B cell (primary cell): ENCODE measurements around the gene ROBO2. TPM values are rescaled to one million over a fixed set of nuclear protein-coding genes. Genes with fewer than 3 reads are reported as not detected.

Source experiments
- ATAC-seq: fragments of 200-7000 bp; cut with Tn5 transposase; one replicate; pipeline ENCODE4 v1.10.0; 2021; ENCODE audit warnings: low read depth, mild to moderate bottlenecking, moderate number of reproducible peaks, moderate library complexity
- CTCF ChIA-PET: fragments of 350-600 bp; sonication (Branson Sonifier 250); formaldehyde crosslinking; loops from one replicate; lab custom pipeline; 2021; ENCODE audit warnings: antibody characterized with exemption, inconsistent platforms; lab: Charles Lee
- POLR2A ChIA-PET: fragments of 350-600 bp; sonication (Branson Sonifier 250); formaldehyde crosslinking; loops from one replicate; lab custom pipeline; 2021; ENCODE audit warnings: antibody characterized with exemption; lab: Charles Lee
- DNase-seq: peaks from one replicate; pipeline ENCODE4 v3.0.0; 2013
- H2AFZ ChIP-seq: 2 replicates; pipeline ENCODE4 v1.6.1; 2012; ENCODE audit warnings: mild to moderate bottlenecking, low read depth, low read length; ENCODE audit not compliant: insufficient read depth, poor library complexity, severe bottlenecking
- H3K27ac ChIP-seq, 2 donors: 1 replicate in 1 of 2; 2 replicates in 1 of 2; pipeline ENCODE4 v1.5.1; 2012 to 2013; ENCODE audit warnings: low read length in 2 of 2, mild to moderate bottlenecking in 2 of 2, moderate library complexity in 1 of 2
- H3K27me3 ChIP-seq, 4 experiments: fragments of 200-600 bp in 1 of 4; sonication (generic) in 1 of 4; replicated peaks in 1 of 4; 1 replicate in 2 of 4; 2 replicates in 2 of 4; pipeline versions ENCODE4 v1.6.1 to v1.7.0; 2013 to 2016; ENCODE audit warnings: low read length in 3 of 4, mild to moderate bottlenecking in 2 of 4, mixed read lengths in 1 of 4, moderate library complexity in 1 of 4; ENCODE audit not compliant: insufficient read depth in 4 of 4, control insufficient read depth in 3 of 4; ENCODE audit errors: control extremely low read depth in 1 of 4
- H3K36me3 ChIP-seq, 2 experiments: replicated peaks in 1 of 2; 1 replicate in 1 of 2; 2 replicates in 1 of 2; pipeline versions ENCODE4 v1.6.1 to v1.7.1; 2013; ENCODE audit warnings: low read length in 1 of 2; ENCODE audit not compliant: insufficient read depth in 2 of 2, control insufficient read depth in 1 of 2; ENCODE audit errors: control extremely low read depth in 1 of 2, extremely low read depth in 1 of 2
- H3K4me1 ChIP-seq, 2 donors: fragments of 200-600 bp in 1 of 2; sonication (generic) in 1 of 2; 1 replicate in 1 of 2; 2 replicates in 1 of 2; pipeline versions ENCODE4 v1.5.1 to v1.6.1; 2013 to 2017; ENCODE audit warnings: low read length in 2 of 2; ENCODE audit not compliant: control insufficient read depth in 2 of 2, insufficient read depth in 2 of 2
- H3K4me2 ChIP-seq: replicated peaks from 2 replicates; pipeline ENCODE3; 2012; ENCODE audit warnings: mild to moderate bottlenecking, low read depth, low read length; ENCODE audit not compliant: poor library complexity, severe bottlenecking
- H3K4me3 ChIP-seq, 5 experiments: fragments of 200-600 bp in 1 of 5; sonication (generic) in 1 of 5; 1 replicate in 3 of 5; 2 replicates in 2 of 5; pipeline versions ENCODE4 v1.5.1 to v1.7.0; 2011 to 2016; ENCODE audit warnings: low read length in 4 of 5, mild to moderate bottlenecking in 4 of 5, low read depth in 2 of 5, control low read depth in 1 of 5, moderate library complexity in 1 of 5; ENCODE audit not compliant: insufficient read depth in 1 of 5; ENCODE audit errors: control extremely low read depth in 1 of 5, extremely low read depth in 1 of 5
- H3K79me2 ChIP-seq: fragments of 200-600 bp; sonication (generic); one replicate; pipeline ENCODE4 v1.6.0; 2016; ENCODE audit warnings: low read length; ENCODE audit not compliant: control insufficient read depth, insufficient read depth
- H3K9ac ChIP-seq: fragments of 200-600 bp; sonication (generic); 2 replicates; pipeline ENCODE4 v1.6.1; 2017; ENCODE audit warnings: mild to moderate bottlenecking, low read length, moderate library complexity
- H3K9me3 ChIP-seq, 3 donors: one replicate each; pipeline versions ENCODE4 v1.6.1 to v1.7.1; 2013; ENCODE audit warnings: low read length in 2 of 3; ENCODE audit not compliant: control insufficient read depth in 2 of 3, insufficient read depth in 1 of 3; ENCODE audit errors: control extremely low read depth in 1 of 3
- H4K20me1 ChIP-seq: 2 replicates; pipeline ENCODE4 v1.6.0; 2012; ENCODE audit warnings: mild to moderate bottlenecking, low read length; ENCODE audit not compliant: insufficient read depth, control insufficient read depth, poor library complexity, severe bottlenecking
- H3K27ac Mint-ChIP-seq: one replicate; pipeline ENCODE4 v1.8.0; 2021; ENCODE audit warnings: mixed read lengths
- H3K27me3 Mint-ChIP-seq: one replicate; pipeline ENCODE4 v1.8.0; 2021; ENCODE audit warnings: mixed read lengths
- H3K4me1 Mint-ChIP-seq: one replicate; pipeline ENCODE4 v1.8.0; 2021; ENCODE audit warnings: mixed read lengths
- H3K4me3 Mint-ChIP-seq: one replicate; pipeline ENCODE4 v1.8.0; 2021; ENCODE audit warnings: mixed read lengths
- H3K9me3 Mint-ChIP-seq: one replicate; pipeline ENCODE4 v1.8.0; 2022; ENCODE audit warnings: mixed read lengths; ENCODE audit not compliant: insufficient read depth
- EZH2 ChIP-seq: IDR thresholded peaks from 2 replicates; pipeline ENCODE4 v1.6.1; 2012; ENCODE audit warnings: borderline replicate concordance, low read depth, mild to moderate bottlenecking, moderate library complexity, low read length; ENCODE audit not compliant: insufficient read depth, poor library complexity, severe bottlenecking
- WGBS: methylation state at CpG from one replicate; pipeline ENCODE4 v1.1.5; 2013; ENCODE audit warnings: missing lambda C conversion rate; ENCODE audit not compliant: insufficient coverage; 5-methylcytosine and 5-hydroxymethylcytosine counted together
- intact Hi-C: fragments of 100-400 bp; cut with micrococcal nuclease; formaldehyde crosslinking; loops from one replicate; pipeline ENCODE4 v1.10.0; 2022
- polyA plus RNA-seq: library from polyadenylated mRNA; depleted of rRNA; stranded (reverse); fragments of >200 nt; gene quantifications from 2 replicates; pipeline ENCODE4 v1.2.3, GENCODE V29; 2012
- total RNA-seq, 2 donors: library from RNA; stranded (reverse); fragments of 120-200 nt in 1 of 2; gene quantifications; 1 replicate in 1 of 2; 2 replicates in 1 of 2; pipeline versions ENCODE4 v1.2.3 to v1.2.4, GENCODE V29; 2013 to 2022
- TF ChIP-seq, protein P1 (sequence below): fragments of 200-600 bp; IDR thresholded peaks from one replicate; pipeline ENCODE4 v1.8.0; 2022; ENCODE audit warnings: antibody characterized with exemption, mild to moderate bottlenecking

Gene ROBO2
- total and polyA plus RNA-seq, 2 donors (not counting 1 experiment from before 2014, with no cell fraction given) = not detected

DNA sequence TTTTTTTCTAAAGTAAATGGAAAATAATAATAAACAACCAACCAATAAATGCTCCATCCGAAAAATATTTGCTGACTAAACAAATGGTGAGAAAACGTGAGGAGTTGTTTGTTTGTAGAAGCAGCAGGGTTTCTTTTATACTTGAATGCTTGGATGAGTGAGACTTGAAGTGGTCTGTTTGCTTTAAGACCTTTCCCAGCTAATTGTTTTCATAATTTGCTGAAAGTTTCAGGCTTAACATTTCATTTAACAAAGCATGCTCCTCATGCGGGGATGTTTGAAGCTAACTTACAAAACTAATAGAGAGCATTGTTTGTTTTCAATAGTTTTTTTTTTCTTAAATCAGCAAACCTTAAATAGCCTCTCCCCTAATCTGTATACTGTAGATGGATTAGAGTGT is 484.6 kb downstream of the ROBO2 start:
- ChIA-PET POLR2A (no interaction called here), CTCF (no interaction called here)

DNA sequence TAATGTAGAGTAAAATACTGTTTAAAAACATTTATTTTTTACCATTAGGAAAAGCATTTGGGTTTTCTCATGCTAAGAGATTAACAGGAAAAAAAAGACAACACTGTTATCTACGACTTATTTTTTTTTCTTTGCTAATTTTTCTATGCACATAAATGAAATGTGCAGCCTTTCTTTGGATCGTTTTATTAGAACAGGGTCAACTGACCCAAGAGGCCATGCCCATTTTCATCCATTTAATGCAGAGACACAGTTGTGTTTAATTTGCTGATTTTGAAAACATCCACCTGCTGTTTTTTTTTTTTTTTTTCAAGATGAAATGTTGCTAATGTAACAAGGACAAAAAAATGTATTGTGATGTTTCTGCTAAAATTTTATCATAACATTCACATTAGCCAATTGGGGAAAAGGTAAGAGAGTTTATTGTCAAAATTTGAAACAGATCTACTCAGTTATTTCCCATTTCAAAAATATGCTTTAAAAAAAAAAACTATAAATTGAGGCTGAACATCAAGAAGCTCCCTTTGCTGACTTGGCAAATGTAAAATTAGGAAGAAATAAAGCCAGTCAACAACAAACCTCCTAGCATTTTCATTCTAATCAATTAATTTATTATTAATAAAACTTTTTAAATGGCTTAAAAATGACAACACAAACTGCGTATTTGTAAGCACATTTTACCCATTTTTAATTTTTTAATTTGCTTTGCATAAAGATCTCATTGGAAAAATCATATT is 485.2 kb downstream of the ROBO2 start:
- intact Hi-C loops = no loop called here
- DNase-seq (no peak), ATAC-seq (no peak)
- no peaks in the 10 kb centered on the region for H3K79me2 ChIP-seq
- no peak overlapping the region for H3K27ac ChIP-seq
- ChIA-PET POLR2A (no interaction called here), CTCF (no interaction called here)
- H2AFZ ChIP-seq = no peak overlapping the region
- no CpG with 5 or more reads among the region's 3 CpGs for WGBS
- H3K9ac ChIP-seq = no peak overlapping the region
- no peaks in the 10 kb centered on the region for H3K4me1 ChIP-seq
- H4K20me1 ChIP-seq = no peaks in the 10 kb centered on the region
- no peaks in the 10 kb centered on the region for H3K27me3 ChIP-seq
- Mint-ChIP-seq H3K27ac (no peak overlapping the region), H3K4me3 (no peak overlapping the region), H3K9me3 (no peaks in the 10 kb centered on the region), H3K4me1 (no peaks in the 10 kb centered on the region), H3K27me3 (no peaks in the 10 kb centered on the region)
- TF ChIP-seq, protein P1, sequence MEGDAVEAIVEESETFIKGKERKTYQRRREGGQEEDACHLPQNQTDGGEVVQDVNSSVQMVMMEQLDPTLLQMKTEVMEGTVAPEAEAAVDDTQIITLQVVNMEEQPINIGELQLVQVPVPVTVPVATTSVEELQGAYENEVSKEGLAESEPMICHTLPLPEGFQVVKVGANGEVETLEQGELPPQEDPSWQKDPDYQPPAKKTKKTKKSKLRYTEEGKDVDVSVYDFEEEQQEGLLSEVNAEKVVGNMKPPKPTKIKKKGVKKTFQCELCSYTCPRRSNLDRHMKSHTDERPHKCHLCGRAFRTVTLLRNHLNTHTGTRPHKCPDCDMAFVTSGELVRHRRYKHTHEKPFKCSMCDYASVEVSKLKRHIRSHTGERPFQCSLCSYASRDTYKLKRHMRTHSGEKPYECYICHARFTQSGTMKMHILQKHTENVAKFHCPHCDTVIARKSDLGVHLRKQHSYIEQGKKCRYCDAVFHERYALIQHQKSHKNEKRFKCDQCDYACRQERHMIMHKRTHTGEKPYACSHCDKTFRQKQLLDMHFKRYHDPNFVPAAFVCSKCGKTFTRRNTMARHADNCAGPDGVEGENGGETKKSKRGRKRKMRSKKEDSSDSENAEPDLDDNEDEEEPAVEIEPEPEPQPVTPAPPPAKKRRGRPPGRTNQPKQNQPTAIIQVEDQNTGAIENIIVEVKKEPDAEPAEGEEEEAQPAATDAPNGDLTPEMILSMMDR = no peak
- no peak for TF ChIP-seq EZH2
- H3K36me3 ChIP-seq = no peaks in the 10 kb centered on the region
- no peak overlapping the region for H3K4me3 ChIP-seq
- no peaks in the 10 kb centered on the region for H3K9me3 ChIP-seq
- no peak overlapping the region for H3K4me2 ChIP-seq

More for the DNA sequence above, 484.6 kb downstream of the ROBO2 start:
- no peak overlapping the region for H3K4me2 ChIP-seq
- no peak overlapping the region for H3K4me3 ChIP-seq
- no peak overlapping the region for H2AFZ ChIP-seq
- H3K9ac ChIP-seq = no peak overlapping the region
- WGBS = no CpG with 5 or more reads among the region's 3 CpGs
- H3K27ac ChIP-seq = no peak overlapping the region
- H3K9me3 Mint-ChIP-seq = no peaks in the 10 kb centered on the region
- no peak overlapping the region for H3K27ac Mint-ChIP-seq
- ATAC-seq (no peak), DNase-seq (no peak)
- no peak overlapping the region for H3K4me3 Mint-ChIP-seq
- TF ChIP-seq EZH2 = no peak
- TF ChIP-seq, protein P1 = no peak
- intact Hi-C loops = no loop called here
- no peaks in the 10 kb centered on the region for H3K27me3 ChIP-seq
- no peaks in the 10 kb centered on the region for H3K4me1 Mint-ChIP-seq
- no peaks in the 10 kb centered on the region for H3K36me3 ChIP-seq
- H3K79me2 ChIP-seq = no peaks in the 10 kb centered on the region
- no peaks in the 10 kb centered on the region for H4K20me1 ChIP-seq
- no peaks in the 10 kb centered on the region for H3K9me3 ChIP-seq
- no peaks in the 10 kb centered on the region for H3K4me1 ChIP-seq
- no peaks in the 10 kb centered on the region for H3K27me3 Mint-ChIP-seq
